ENCODE measurements around the gene APOBEC3B. TPM values are rescaled to one million over a fixed set of nuclear protein-coding genes. Genes with fewer than 3 reads are reported as not detected.
"Not testable (repeated sequence)": the region's sequence is repeated elsewhere in the genome, so short reads cannot be mapped to it uniquely, and the experiment has no call there.

Gene APOBEC3B
- total RNA-seq, 3 donors from 2014 or later: 0.33 to 2.2 TPM; not detected in 1

DNA sequence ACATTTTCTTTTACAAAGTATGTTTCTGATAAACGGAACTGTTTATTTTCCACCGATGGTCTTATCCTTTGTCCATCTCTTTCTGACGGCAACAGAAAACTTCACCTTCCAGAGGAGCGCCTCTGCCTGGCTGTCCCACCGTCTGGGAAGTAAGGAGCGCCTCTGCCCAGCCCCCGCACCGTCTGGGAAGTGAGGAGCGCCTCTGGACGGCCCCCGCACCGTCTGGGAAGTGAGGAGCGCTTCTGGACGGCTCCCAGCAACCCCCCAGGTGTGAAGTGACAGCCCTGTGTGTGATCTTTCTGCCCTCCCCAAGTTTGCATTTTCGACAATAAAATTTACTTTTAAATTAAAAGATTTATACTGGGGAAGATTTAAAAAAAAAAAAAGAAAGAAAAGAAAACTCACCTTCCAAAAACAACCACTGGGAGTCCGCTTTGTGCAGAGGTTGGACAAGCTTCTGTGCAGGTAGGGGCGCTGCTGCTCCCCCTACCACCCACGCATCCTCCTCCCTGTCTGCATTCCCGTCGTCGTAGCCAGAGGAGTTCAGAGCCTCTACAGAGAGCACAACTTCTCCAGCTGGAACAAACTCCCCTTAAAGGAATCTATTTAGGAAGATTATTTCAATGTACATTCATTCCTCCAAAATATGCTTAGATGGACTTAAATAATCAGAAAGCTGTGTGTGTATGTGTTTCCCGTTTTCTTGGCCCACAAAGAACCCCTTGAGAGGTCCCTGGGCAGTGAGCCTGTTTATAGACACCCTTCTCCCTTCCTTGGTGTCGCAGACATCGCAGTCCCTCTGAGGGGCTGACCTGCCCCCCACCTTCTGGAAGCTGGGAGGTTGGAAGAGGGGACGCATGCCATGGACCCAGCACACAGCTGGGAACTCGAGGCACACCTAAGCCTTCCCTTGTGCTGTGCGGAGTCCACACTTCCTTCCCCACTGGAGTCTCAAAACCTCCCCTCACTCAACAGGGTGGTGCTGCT, 849 bp upstream of the APOBEC3B start:
- TF ChIP-seq, protein P1, sequence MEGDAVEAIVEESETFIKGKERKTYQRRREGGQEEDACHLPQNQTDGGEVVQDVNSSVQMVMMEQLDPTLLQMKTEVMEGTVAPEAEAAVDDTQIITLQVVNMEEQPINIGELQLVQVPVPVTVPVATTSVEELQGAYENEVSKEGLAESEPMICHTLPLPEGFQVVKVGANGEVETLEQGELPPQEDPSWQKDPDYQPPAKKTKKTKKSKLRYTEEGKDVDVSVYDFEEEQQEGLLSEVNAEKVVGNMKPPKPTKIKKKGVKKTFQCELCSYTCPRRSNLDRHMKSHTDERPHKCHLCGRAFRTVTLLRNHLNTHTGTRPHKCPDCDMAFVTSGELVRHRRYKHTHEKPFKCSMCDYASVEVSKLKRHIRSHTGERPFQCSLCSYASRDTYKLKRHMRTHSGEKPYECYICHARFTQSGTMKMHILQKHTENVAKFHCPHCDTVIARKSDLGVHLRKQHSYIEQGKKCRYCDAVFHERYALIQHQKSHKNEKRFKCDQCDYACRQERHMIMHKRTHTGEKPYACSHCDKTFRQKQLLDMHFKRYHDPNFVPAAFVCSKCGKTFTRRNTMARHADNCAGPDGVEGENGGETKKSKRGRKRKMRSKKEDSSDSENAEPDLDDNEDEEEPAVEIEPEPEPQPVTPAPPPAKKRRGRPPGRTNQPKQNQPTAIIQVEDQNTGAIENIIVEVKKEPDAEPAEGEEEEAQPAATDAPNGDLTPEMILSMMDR (IDR thresholded peaks at IDR 0.05): peak in 2 of 3 donors; percentile 32 to 43
- no peak for TF ChIP-seq POLR2AphosphoS5 (IDR thresholded peaks at IDR 0.05)
- no peaks in the 10 kb centered on the region for H3K9me3 ChIP-seq
- DNase-seq (ENCODE audit: low spot score in 2 of 2): peak in 1 of 2 donors; percentile 61
- no peaks in the 10 kb centered on the region for H3K36me3 ChIP-seq
- peak overlapping the region in 2 of 3 donors; percentile 46 to 65 for H3K4me3 ChIP-seq
- intact Hi-C loops (cut with DNase I; ENCODE audit: low total_unique reads): loop anchor here (10.0 kb wide), 1 partner anchor 116 kb away; no protein-coding TSS in a partner anchor
- H3K27ac ChIP-seq: peak overlapping the region in 1 of 2 donors; percentile 82
- peaks cover 0 to 4% of the 10 kb centered on the region in 2 donors for H3K4me1 ChIP-seq
- H3K27me3 ChIP-seq: no peaks in the 10 kb centered on the region

DNA sequence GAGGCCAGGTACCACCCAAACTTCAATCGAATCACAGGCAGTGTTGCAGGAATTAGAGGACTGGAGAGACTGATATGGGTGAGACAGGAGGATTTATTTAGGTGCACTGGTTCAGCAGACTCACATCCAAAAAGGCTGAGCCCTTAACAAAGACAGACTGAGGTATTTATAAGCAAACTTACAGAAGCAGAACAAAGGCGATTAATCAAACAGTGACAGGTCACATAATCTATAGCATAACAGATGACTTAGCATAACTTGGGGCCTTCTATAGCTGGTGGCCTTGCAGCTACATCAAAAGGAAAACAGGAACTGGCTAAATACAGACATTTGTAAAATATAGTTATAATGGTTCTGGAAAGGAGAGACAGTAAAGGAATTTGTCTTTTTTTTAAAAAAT, 2.1 kb downstream of the APOBEC3B start:
- Histone ChIP-seq H3K4me1 (peaks cover 0 to 4% of the 10 kb centered on the region in 2 donors), H3K27me3 (no peaks in the 10 kb centered on the region), H3K27ac (no peak overlapping the region), H3K9me3 (no peaks in the 10 kb centered on the region), H3K36me3 (no peaks in the 10 kb centered on the region), H3K4me3 (no peak overlapping the region)
- TF ChIP-seq, protein P1 (IDR thresholded peaks at IDR 0.05): no peak
- TF ChIP-seq POLR2A (IDR thresholded peaks at IDR 0.05): no peak
- no peak for TF ChIP-seq POLR2AphosphoS5 (IDR thresholded peaks at IDR 0.05)
- intact Hi-C loops (cut with DNase I; ENCODE audit: low total_unique reads): loop anchor here (10.0 kb wide), 1 partner anchor 119 kb away; no protein-coding TSS in a partner anchor
- DNase-seq (ENCODE audit: low spot score in 2 of 2): no peak

DNA sequence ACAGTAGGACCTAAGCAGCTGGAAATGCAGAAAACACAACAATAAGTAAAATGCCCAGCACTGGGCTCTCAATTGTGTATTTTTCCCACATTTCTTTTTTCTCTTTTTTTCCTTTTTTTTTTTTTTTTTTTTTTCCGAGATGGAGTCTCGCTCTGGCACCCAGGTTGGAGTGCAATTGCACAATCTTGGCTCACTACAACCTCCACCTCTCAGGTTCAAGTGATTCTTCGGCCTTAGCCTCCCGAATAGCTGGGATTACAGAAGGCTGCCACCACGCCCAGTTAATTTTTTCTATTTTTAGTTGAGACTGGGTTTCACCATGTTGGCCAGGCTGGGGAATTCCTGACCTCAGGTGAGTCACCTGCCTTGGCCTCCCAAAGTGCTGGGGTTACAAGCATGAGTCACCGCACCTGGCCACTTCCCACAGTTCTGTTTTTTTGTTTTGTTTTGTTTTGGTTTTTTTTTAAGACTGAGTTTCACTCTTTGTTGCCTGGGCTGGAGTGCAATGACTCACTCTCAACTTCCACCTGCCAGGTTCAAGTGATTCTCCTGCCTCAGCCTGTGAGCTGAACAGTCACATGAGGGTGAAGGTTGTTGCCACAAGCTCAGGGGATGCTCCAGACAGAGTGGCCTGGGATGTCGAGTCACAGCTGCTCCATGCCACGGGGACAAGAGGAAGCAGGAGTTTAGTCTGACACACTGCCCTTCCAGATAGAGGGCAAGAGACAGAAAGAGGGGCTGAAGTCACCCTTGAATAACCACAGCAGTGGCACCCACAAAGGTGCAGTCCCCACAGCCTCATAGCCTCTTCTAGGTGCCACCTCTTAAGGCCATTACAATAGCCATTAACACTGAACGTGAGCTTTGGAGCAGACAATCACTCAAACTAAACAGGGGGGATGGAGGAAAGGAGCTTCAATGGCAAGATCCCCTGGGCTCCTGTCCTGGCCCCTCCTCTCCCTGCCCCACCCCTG, 2.9 kb downstream of the APOBEC3B start:
- DNase-seq (ENCODE audit: low spot score in 2 of 2): peak in 1 of 2 donors; percentile 71
- H3K27ac ChIP-seq: peak overlapping the region in 1 of 2 donors; percentile 10
- not testable (repeated sequence) for H3K9me3 ChIP-seq, H3K27me3 ChIP-seq, H3K36me3 ChIP-seq, H3K4me1 ChIP-seq, H3K4me3 ChIP-seq
- TF ChIP-seq POLR2AphosphoS5 (IDR thresholded peaks at IDR 0.05): peak in 1 of 3 donors; percentile 59
- intact Hi-C loops (cut with DNase I; ENCODE audit: low total_unique reads): loop anchor here (10.0 kb wide), 1 partner anchor 120 kb away; no protein-coding TSS in a partner anchor

DNA sequence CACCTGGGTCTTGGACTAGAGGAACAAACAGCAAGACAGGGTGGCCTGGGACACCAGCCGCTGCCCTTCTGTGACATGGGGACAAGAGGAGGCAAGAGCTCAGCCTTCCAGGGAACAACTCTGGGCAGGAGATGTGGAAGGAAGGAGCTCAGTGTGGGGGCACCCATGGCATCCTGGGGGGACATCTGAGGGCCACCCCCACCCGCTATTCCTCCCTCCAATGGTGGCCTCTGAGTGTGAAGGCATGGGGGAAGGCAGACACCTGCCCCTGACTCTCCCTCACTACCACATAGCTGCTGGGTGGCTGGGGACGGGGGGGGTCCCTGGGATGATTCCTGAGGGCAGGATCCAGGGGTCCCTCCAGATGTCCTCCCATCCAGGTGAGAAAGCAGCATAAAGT, 4.5 kb downstream of the APOBEC3B start:
- intact Hi-C loops (cut with DNase I; ENCODE audit: low total_unique reads): loop anchor here (10.0 kb wide), 1 partner anchor 122 kb away; no protein-coding TSS in a partner anchor
- H3K9me3 ChIP-seq: no peaks in the 10 kb centered on the region
- no peaks in the 10 kb centered on the region for H3K27me3 ChIP-seq
- peaks cover 0 to 4% of the 10 kb centered on the region in 2 donors for H3K4me1 ChIP-seq
- no peak for DNase-seq (ENCODE audit: low spot score in 2 of 2)
- no peak for TF ChIP-seq POLR2A (IDR thresholded peaks at IDR 0.05)
- TF ChIP-seq POLR2AphosphoS5 (IDR thresholded peaks at IDR 0.05): no peak
- TF ChIP-seq, protein P1 (IDR thresholded peaks at IDR 0.05): no peak
- no peak overlapping the region for H3K4me3 ChIP-seq
- no peak overlapping the region for H3K27ac ChIP-seq
- H3K36me3 ChIP-seq: no peaks in the 10 kb centered on the region

Data from breast epithelium (tissue), 4 donors.